ENCODE data around the gene F10.

Gene F10

GRCh38 chr13:113152984-113153809 lies 30.6 kb downstream of the F10 start:
- H3K9ac ChIP-seq (ENCODE audit: low read length), result no peak overlapping the region
- no peaks in the 10 kb centered on the region for H3K9me3 ChIP-seq (ENCODE audit: insufficient read depth, low read length)
- TF ChIP-seq EZH2phosphoT487 (conservative IDR thresholded peaks at IDR 0.05; ENCODE audit: low read length) (no peak), CTCF (IDR thresholded peaks at IDR 0.05; ENCODE audit: insufficient read depth, low read length, poor library complexity, severe bottlenecking) (no peak)
- peak overlapping the region; percentile 35 for H3K4me2 ChIP-seq (ENCODE audit: low read depth, low read length, poor library complexity, severe bottlenecking)
- H3K79me2 ChIP-seq (ENCODE audit: insufficient read depth, low read length), result no peaks in the 10 kb centered on the region
- no peak overlapping the region for H3K4me3 ChIP-seq (ENCODE audit: insufficient read depth, low read length, poor library complexity, severe bottlenecking)
- no peak overlapping the region for H3K27ac ChIP-seq (ENCODE audit: low read depth, low read length)
- no peaks in the 10 kb centered on the region for H4K20me1 ChIP-seq (ENCODE audit: low read depth, low read length)
- no peaks in the 10 kb centered on the region for H3K36me3 ChIP-seq (ENCODE audit: low read length)
- no peaks in the 10 kb centered on the region for H3K9me2 ChIP-seq (replicated peaks; ENCODE audit: insufficient read depth, low read length)
- H2AFZ ChIP-seq (ENCODE audit: low read depth, low read length, severe bottlenecking), result no peak overlapping the region
- no peaks in the 10 kb centered on the region for H3K27me3 ChIP-seq (ENCODE audit: low read length)
- H3F3A ChIP-seq (ENCODE audit: insufficient read depth), result no peaks in the 10 kb centered on the region

- H3K36me3 ChIP-seq (ENCODE audit: low read length), result no peaks in the 10 kb centered on the region
- H4K20me1 ChIP-seq (ENCODE audit: low read depth, low read length), result no peaks in the 10 kb centered on the region
- H3K9me3 ChIP-seq (ENCODE audit: insufficient read depth, low read length), result no peaks in the 10 kb centered on the region
- H3K79me2 ChIP-seq (ENCODE audit: insufficient read depth, low read length), result no peaks in the 10 kb centered on the region
- H3K9me2 ChIP-seq (replicated peaks; ENCODE audit: insufficient read depth, low read length), result no peaks in the 10 kb centered on the region
- peak overlapping the region; percentile 26 for H3K4me3 ChIP-seq (ENCODE audit: insufficient read depth, low read length, poor library complexity, severe bottlenecking)
- H3K27ac ChIP-seq (ENCODE audit: low read depth, low read length), result no peak overlapping the region
- no peak overlapping the region for H3K9ac ChIP-seq (ENCODE audit: low read length)
- TF ChIP-seq EZH2phosphoT487 (conservative IDR thresholded peaks at IDR 0.05; ENCODE audit: low read length) (no peak), CTCF (IDR thresholded peaks at IDR 0.05; ENCODE audit: insufficient read depth, low read length, poor library complexity, severe bottlenecking) (no peak)
- no peaks in the 10 kb centered on the region for H3F3A ChIP-seq (ENCODE audit: insufficient read depth)
- H3K27me3 ChIP-seq (ENCODE audit: low read length), result no peaks in the 10 kb centered on the region
- H3K4me2 ChIP-seq (ENCODE audit: low read depth, low read length, poor library complexity, severe bottlenecking), result peak overlapping the region; percentile 42
- H2AFZ ChIP-seq (ENCODE audit: low read depth, low read length, severe bottlenecking), result peak overlapping the region; percentile 38
Observed at GRCh38 chr13:113153810-113154748, 31.5 kb downstream of the F10 start.

- H3K9me2 ChIP-seq (replicated peaks; ENCODE audit: insufficient read depth, low read length), result no peaks in the 10 kb centered on the region
- no peaks in the 10 kb centered on the region for H3K9me3 ChIP-seq (ENCODE audit: insufficient read depth, low read length)
- H3K4me2 ChIP-seq (ENCODE audit: low read depth, low read length, poor library complexity, severe bottlenecking), result no peak overlapping the region
- H3K27ac ChIP-seq (ENCODE audit: low read depth, low read length), result no peak overlapping the region
- no peaks in the 10 kb centered on the region for H3F3A ChIP-seq (ENCODE audit: insufficient read depth)
- H3K36me3 ChIP-seq (ENCODE audit: low read length), result no peaks in the 10 kb centered on the region
- H3K27me3 ChIP-seq (ENCODE audit: low read length), result no peaks in the 10 kb centered on the region
- no peak overlapping the region for H3K9ac ChIP-seq (ENCODE audit: low read length)
- H3K79me2 ChIP-seq (ENCODE audit: insufficient read depth, low read length), result no peaks in the 10 kb centered on the region
- no peak overlapping the region for H3K4me3 ChIP-seq (ENCODE audit: insufficient read depth, low read length, poor library complexity, severe bottlenecking)
- no peaks in the 10 kb centered on the region for H4K20me1 ChIP-seq (ENCODE audit: low read depth, low read length)
- no peak overlapping the region for H2AFZ ChIP-seq (ENCODE audit: low read depth, low read length, severe bottlenecking)
- TF ChIP-seq CTCF (IDR thresholded peaks at IDR 0.05; ENCODE audit: insufficient read depth, low read length, poor library complexity, severe bottlenecking) (no peak), EZH2phosphoT487 (conservative IDR thresholded peaks at IDR 0.05; ENCODE audit: low read length) (no peak)
Observed at GRCh38 chr13:113155201-113155600, 32.6 kb downstream of the F10 start.
